Stimulated activated CD4-positive, alpha-beta T cell treated with anti-CD3 and anti-CD28 coated beads, Interleukin-15, amount 100 ng/mL, for 48 hours (primary cell): ENCODE measurements around the gene LRRC9.
"Not testable (repeated sequence)": the region's sequence is repeated elsewhere in the genome, so short reads cannot be mapped to it uniquely, and the experiment has no call there.

Experiments used
- DNase-seq, 2 donors: peaks; one replicate each; pipeline ENCODE4 v3.0.0-alpha.2; 2020; ENCODE audit warnings: low read depth in 2 of 2

Gene LRRC9

DNA sequence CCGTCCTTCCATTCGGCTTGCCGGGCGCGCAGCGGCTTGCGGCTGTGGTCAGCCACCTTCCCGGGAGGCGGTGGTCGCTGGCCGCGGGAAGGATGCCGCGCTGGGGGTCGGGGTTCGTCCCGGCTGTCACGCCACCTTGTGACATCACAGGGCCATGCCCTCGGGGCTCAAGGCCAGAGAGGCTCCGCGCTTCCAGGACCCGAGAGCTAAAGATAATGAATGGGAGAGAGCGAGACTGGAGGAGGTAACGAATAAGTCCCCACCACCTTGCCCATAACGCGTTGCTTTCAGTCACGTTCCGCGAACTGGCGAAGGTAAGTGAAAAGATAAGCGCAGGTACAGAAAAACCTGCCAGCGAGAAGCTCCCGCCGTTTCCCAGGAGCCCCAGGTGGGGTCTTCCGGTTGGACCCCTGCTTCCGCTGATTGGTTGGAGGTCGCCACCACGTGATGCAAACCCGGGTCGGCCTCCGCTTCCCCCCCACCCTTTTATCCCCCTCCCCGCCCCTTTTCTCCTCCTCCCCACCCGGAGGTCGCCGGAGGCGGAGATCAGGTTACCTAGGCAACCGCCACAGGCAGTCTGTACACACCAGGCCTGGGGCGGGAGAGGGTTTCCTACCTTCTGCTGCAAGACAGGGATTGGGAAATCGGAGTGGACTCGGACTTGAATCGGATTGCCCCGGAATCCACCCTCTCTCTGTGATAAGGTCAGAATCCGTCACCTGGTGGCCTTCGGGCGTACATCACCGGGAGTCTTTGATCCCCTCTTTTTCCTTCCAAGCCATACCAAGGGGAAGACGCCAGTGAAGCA is at the start of gene LRRC9:
LRRC9 (plus strand) TSS at position 575 of the 808 bp plus-strand sequence.
- no peak for DNase-seq

DNA sequence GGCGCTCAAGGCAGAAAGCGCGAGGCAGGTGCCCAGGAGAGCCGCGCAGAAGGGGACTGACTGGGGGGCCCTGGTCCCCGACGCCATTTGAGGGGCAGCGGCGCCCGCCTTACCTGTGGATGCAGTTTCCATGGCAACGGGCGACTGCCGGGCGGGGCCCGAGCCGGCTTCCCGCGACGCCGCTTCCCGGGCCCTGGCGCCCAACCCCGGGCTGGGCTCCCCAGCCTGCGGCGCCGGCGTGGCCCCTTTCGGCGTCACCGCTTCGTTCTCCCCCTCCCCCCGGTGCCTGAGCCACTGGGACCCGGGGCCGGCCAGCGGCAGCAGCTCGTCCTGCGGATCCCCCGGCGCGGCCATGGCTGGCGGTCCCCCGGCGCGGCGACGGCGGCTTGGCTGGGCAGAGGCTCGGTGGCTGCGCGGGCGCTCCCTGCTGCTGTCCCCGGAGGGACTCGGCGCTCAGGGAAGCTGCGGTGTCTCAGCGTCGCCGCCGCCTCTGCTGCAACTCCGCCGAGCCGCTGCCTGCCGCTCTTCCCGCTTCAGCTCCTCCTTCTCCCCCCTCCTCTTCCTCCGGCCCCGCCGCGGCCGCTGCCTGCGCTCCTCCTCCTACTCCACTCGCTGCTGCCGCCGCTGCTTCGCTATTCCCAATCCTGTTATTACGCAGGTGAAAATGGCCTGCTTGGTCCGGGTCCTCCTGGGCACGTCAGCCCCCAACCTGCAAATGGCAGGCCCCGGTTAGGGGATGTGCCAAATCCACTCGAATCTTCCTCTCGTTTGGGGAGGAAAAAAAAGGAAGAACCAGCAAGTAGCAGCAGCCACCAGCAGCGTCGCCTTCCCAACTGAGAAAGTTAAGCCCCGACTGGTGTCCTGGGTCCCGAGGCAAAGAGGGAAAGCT is 49.4 kb upstream of the LRRC9 start, which contains the start of gene RTN1:
RTN1 (minus strand) TSS at position 500 of the 889 bp plus-strand sequence; CDS start at position 354, 146 bp downstream.
- no peak for DNase-seq

DNA sequence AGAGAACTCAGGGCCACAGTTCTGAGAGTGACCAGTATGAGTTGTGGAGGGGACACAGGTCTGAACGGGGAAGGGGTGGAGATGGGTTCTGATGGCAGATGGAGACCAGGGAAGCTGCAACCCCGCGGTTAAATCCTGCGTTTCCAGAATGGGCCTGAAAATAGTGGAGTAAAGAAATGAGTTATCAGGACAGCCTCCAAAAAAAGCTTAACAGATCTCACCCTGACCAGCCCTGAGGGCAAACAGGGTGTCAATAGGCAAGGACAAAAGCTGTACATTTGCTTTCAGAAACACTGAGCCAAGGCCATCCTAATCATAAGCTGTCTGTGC is 48.8 kb upstream of the LRRC9 start:
- no peak for DNase-seq

DNA sequence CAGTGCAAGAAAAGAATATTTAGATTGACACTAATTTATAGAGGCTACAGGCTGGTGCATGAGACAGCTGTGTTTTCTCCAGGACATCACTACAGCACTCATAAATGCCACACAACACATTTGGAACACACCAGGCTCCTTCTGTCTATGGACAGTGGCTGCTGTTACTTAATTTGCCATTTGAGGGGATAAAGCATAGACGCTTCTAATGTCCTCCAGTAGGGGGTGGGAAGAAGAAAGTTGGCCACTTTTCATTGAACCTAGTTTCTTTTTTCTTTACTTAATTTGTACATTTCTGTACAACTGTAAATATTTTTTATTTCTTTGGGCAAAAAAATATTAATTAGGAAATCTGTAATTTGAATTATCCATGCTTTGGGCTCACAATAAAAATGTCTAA is 37.0 kb upstream of the LRRC9 start:
- DNase-seq = no peak

DNA sequence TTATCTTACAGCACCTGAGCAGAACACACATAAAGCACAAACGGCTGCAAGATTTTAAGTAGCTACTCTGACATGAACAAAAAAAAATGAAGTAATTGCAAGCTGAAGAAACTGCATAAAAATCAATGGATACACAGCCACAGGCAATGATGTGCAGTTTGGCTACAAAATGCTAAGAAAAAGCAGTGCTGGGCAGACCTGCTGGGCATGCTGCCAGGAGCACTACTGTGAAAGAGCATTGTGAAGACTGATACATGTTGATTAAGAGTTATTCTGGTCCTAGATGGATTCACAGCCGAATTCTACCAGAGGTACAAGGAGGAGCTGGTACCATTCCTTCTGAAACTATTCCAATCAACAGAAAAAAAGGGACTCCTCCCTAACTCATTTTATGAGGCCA is 29.3 kb upstream of the LRRC9 start:
- DNase-seq = no peak

DNA sequence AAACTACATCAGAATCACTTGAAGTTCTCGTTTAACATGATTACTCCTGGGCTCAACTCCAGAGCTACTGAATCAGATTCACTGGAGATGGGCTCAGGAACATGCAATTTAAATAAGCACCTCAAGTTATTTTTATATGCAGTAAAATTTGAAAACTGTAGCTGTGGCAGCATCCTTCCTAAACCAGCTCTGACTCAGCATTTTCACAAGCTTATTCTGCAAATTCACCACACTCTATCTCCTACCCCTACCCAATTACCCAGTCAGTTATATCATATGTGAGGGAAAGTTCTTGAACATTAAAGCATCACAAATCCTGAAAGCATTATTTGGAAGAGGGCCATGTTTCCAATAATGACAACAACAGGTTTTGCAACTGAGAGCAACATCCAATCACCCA is 24.2 kb upstream of the LRRC9 start:
- no peak for DNase-seq

DNA sequence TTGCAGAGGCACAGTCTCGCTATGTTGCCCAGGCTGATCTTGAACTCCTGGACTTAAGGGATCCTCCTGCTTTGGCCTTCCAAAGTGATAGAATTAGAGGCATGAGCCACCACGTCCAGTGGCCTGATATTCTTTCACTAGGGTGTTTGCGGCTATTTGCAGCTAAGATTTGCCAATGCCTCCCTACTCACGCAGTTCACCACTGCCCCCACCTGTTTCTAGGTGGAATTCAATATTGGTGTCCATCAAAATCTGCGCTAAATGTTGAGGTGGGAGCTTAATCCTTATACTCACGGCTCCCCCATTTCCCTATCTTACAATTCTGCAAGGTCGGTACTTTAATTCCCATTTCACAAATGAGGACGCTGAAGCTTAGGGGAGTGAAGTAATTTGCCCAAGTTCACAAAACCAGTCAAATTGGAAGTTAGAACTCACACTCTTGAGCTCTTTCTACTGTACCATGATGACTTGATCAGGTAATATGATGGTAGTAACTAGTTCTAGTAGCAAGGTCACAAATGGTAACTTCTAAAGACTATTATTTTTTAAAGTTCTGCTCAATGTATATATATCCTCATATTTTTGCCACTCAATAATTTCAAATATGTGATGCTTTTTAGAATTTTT is 22.1 kb upstream of the LRRC9 start:
- no peak for DNase-seq

DNA sequence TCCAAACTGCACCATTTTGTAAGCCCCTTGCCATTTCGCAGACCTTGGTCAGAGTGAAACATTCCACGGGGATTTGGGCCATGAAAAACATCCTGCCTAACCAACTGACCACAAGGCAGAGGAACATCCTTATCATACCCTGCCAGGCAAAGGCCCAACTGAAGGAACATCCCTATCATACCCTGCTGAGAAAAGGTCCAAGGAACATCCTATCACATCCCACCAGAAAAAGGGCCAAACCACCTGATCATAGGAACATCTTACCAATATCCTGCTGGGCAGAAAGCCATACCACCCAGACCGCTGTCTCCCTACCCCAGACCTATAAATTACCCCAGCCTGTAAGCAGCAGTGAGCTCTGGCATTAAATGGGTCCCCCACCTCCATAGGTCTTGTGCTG is 19.4 kb upstream of the LRRC9 start:
- no peak for DNase-seq

DNA sequence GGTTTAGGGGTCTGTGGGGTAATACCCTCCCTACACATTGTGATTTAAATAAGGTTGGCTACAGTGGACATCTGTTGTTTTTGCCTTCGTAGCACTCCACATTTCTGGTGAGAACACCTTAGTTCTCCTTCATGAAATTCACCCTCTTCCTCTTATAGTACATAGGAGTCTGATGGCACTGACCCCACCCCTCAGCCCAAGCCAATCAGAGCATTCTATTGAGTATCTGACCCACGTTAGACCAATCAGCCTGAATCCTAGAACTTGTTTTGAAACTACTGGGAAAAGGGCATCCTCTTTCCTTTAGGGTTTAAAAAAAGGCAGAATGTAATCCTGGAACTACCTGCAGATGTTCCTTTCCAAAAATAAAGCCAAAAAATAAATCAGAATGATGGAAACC is 15.8 kb upstream of the LRRC9 start:
- no peak for DNase-seq

DNA sequence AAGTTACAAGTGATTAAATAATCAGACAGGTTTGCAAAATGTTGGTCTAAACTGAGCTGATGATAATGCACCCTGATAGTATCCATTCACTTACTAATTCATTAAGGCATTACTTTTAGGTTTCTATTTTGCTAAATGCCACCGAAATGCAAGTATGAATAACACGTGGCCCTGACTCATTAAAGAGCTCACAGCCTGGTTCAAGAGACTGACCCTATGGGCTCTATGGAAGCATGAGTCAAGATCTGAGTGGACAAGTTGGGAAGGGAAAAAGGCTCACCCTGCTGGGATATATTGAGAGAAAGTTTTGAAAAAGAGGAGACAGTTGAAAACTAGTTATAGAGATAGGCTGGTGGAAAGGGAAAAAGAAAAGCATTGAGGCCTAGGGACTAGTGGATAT is 14.8 kb upstream of the LRRC9 start:
- DNase-seq = no peak

DNA sequence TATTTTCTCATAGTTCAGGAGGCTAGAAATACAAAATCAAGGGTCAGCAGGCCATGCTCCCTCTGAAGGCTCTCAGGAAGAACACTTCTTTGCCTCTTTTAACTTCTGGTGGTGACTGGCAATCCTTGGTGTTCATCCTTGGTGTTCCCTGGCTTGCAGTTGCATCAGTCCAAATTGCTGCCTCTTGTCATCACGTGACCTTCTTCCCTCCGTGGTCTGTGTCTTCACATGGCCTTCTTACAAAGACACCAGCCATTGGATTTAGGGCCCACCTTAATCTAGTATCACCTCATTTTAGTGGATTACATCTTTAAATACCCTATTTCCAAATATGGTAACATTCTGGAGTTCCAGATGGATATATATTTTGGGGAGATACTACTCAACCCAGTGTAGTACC is 7.5 kb upstream of the LRRC9 start:
- no peak for DNase-seq

DNA sequence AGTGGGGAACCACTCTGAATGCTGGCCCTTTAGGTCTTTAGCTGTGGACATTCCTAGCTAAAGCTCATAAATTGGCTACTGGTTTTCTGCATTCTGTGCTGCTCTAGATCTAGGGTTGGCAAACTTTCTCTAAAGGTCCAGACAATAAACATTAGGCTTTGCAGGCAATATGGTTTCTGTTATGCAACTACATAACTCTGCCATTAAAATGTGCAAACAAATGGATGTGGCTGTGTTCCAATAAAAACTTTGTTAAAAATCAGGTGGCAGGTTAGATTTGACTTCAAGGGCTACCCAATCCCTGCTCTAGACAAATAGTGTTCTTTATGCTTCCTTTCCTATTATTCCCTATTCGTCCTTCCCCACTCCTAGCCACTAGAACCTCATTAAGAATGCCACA is 6.8 kb upstream of the LRRC9 start:
- DNase-seq = no peak

DNA sequence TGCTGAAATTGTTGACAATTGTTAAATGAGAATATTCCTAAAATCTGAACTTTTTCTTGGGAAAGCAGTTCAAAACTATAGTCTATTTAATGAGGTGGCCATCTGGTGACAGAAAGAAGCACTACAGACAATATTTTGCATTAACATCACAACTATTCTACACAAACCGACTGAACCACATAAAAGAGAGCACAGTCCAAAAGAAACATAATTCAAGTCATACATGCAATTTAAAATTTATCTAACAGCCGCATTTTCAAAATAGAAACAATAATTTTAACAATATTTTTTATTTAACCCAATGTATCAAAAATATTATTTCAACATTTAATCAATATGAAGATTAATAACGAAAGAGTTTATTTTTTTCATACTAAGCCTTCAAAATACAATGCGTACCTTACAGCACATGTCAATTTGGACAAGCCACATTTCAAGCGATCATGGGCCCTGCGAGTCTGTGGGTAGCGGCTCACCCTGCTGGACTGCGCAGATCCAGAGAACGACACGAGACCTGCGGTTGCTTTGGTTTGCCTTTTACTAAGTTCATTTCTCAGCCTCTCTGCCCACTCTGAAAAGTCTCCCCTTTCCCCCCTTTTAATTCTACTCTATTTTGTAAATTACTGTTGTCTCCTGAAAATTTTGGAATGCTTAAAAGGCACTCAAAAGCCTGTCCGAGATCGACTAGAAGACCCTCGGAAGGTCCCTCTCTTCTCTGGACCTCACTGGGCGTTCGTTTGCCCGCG is 947 bp upstream of the LRRC9 start:
- no peak for DNase-seq

DNA sequence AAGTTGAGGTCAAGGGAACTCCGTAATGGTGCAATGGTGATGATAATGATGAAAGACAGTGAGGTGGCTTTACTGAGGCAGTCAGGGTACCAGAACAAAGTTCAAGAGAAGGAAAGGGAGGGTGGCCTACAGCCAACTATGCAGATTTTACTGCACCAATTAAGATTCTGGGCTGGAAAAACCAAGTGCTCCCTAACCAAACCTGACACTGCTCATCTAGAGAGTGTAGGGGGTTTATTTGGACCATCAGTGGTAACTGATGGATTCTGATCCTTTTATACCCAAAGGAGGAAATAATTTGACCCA is 387 bp downstream of the LRRC9 start:
- DNase-seq = no peak

DNA sequence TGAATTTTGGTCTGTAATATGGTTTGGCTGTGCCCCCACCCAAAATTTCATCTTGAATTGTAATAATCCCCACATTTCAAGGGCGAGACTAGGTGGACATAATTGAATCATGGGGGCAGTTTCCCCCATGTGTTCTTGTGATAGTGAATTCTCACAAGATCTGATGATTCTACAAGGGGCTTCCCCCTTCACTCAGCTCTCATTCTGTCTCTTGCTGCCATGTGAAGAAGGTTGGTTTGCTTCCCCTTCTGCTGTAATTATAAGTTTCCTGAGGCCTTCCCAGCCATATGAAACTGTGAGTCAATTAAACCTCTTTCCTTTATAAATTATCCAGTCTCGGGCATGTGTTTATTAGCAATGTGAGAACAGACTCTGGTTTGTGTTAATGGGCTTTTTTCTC is 5.9 kb downstream of the LRRC9 start:
- DNase-seq = no peak

DNA sequence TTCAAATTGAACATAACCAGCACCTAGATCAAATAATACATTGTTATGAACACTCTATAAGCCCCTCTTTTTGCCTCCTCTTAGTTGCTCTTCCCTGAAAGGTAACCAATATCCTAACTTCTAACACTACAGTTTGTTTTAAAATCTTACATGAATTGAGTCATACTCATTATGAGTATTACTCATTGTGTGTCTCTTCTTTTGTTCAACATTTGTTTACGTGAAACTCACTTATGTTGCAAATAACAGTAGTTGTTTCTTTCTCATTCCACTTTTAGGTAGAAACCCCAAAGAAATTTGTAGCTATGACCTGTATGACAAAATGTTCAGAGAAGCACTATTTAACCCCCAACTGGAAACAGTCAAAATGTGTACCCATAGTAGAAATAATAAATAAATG is 6.6 kb downstream of the LRRC9 start:
- DNase-seq = no peak

DNA sequence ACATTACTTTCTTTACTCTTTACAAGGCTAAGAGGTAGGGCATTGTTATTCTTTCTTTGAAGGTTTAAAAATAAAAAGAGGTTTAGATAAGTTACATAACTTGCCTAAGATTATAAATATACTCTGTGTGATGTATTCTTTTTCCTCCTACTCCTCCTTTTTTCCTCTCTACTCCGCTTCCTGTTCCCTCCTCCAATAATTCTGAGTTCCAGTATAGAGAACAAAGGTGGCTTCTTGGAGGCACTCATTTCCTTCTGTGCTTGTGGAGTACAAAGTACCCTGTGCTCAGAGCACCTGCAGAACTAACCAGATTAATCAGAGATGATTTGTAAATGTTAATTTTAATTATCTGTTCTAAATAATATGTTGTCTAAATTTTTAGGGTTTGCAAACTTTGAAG is 11.3 kb downstream of the LRRC9 start:
- no peak for DNase-seq

DNA sequence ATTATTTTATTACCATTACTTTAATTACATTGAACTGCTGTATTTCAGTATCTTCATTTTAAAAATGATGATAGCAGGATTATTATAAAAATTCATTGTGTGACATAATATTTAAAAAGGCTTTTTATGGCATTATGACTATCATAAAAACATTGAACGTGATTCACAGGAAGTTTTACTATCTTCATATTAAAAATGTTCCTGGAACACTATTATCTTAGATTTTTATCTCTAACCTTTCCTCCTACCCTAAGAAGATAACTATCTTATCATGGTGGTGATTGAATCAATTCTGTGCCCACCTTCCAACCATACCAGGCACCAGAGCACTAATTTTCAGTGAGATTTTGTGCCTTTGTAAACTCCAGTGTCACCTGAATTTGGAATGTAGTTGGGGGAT is 16.2 kb downstream of the LRRC9 start:
- no peak for DNase-seq

DNA sequence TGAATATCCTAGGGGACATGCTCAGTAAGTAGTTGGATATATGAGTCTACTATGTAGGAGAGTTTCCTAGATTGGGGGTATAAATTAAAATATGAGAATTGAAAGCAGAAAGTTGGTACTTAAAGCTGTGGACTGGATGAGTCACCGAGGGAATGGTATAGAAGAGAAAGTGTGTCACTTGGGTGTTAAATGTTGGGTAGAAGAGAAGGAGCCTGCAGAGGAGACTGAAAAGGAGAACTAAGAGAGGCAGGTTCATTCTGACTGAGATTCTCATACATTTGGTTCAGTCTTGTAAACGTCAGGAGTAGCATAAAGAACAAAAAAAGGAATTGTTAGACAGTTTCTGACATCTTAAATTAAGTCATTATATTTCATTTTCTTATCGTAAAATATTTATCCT is 19.9 kb downstream of the LRRC9 start:
- DNase-seq = no peak

DNA sequence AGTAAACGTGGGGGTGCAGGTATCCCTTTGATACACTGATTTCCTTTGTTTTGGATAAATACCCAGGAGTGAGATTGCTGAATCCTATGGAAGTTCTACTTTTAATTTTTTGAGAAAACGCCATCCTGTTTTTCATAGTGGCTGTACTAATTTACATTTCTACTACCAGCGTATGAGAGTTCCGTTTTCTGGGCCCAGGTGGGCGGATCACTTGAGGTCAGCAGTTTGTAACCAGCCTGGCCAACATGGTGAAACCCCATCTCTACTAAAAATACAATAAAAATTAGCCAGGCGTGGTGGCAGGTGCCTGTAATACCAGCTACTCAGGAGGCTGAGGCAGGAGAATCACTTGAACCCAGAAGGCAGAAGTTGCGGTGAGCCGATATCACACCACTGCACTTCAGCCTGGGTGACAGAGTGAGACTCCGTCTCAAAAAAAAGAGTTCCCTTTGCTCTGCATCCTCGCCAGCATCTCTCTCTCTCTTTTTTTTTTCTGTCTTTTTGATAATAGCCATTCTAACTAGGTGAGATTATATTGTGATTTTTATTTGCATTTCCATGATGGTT is 22.4 kb downstream of the LRRC9 start:
- not testable (repeated sequence) for DNase-seq

DNA sequence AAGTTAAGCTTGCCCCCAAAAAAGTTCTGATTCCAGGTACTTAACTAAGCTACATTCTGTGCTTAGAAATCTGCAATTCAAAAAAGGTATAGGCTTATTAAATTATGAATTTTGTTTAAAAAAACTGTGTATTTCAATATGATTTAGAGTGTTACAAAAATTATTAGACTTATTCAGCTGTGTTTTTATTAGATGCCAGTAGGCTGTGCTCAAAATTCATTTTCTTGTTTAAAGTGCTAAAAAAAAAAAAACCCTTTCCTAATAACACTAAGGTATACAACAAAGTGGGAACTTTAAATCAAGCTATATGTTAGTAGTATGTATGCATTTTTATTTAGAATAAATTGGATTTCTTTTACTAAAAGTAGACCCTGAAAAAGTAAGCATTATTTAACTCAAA is 25.0 kb downstream of the LRRC9 start:
- DNase-seq = no peak

DNA sequence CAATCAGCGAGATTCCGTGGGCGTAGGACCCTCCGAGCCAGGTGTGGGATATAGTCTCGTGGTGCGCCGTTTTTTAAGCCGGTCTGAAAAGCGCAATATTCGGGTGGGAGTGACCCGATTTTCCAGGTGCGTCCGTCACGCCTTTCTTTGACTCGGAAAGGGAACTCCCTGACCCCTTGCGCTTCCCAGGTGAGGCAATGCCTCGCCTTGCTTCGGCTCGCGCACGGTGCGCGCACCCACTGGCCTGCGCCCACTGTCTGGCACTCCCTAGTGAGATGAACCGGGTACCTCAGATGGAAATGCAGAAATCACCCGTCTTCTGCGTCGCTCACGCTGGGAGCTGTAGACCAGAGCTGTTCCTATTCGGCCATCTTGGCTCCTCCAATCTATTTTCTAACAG is 32.2 kb downstream of the LRRC9 start:
- DNase-seq = not testable (repeated sequence)
